PC-3 (cell line): Measurements from ENCODE around the gene CILP. TPM values are rescaled to one million over a fixed set of nuclear protein-coding genes. Genes with fewer than 3 reads are reported as not detected.

Experiments
- ATAC-seq: fragments of 200-7000 bp; cut with Tn5 transposase; 2 replicates; pipeline ENCODE4 v1.9.1; 2020; ENCODE audit warnings: mild to moderate bottlenecking, moderate library complexity
- BruUV-seq: library from RNA; stranded (reverse); fragments of 400-500 nt; replicated peaks from 2 replicates; lab custom pipeline; 2021; lab: Mats Ljungman, UMichigan
- CTCF ChIA-PET: fragments of 300-600 bp; sonication (Branson Sonifier 250); formaldehyde crosslinking; loops from one replicate; lab custom pipeline; 2022; ENCODE audit warnings: antibody characterized with exemption; lab: Charles Lee
- POLR2A ChIA-PET: fragments of 300-600 bp; sonication (Branson Sonifier 250); formaldehyde crosslinking; loops from one replicate; lab custom pipeline; 2022; ENCODE audit warnings: antibody characterized with exemption; ENCODE audit not compliant: unreplicated experiment; lab: Charles Lee
- DNase-seq: peaks from one replicate; pipeline ENCODE4 v3.0.0-alpha.2; 2015
- H2AFZ ChIP-seq: fragments of 300-600 bp; sonication (generic); 2 replicates; pipeline ENCODE4 v1.6.0; 2016; ENCODE audit warnings: antibody characterized with exemption, low read length
- H3F3A ChIP-seq: fragments of 300-600 bp; sonication (generic); one replicate; pipeline ENCODE4 v1.6.0; 2017; ENCODE audit warnings: antibody characterized with exemption, low read length, control low read depth, mild to moderate bottlenecking; ENCODE audit not compliant: unreplicated experiment
- H3K27ac ChIP-seq: fragments of 300-600 bp; sonication (generic); 2 replicates; pipeline ENCODE4 v1.5.1; 2016; ENCODE audit warnings: mild to moderate bottlenecking, low read length
- H3K27me3 ChIP-seq: fragments of 300-600 bp; sonication (generic); 2 replicates; pipeline ENCODE4 v1.6.1; 2016; ENCODE audit warnings: low read length, mixed read lengths
- H3K36me3 ChIP-seq: fragments of 300-600 bp; sonication (generic); 2 replicates; pipeline ENCODE4 v1.6.1; 2016; ENCODE audit warnings: low read depth, mixed run types, low read length, mixed read lengths
- H3K4me1 ChIP-seq: fragments of 300-600 bp; sonication (generic); 2 replicates; pipeline ENCODE4 v1.5.1; 2016; ENCODE audit warnings: low read length; ENCODE audit not compliant: insufficient read depth
- H3K4me2 ChIP-seq: fragments of 300-600 bp; sonication (generic); 2 replicates; pipeline ENCODE4 v1.6.0; 2016; ENCODE audit warnings: low read length
- H3K4me3 ChIP-seq: fragments of 300-600 bp; sonication (generic); 2 replicates; pipeline ENCODE4 v1.5.1; 2016; ENCODE audit warnings: mild to moderate bottlenecking, low read length, mixed read lengths
- H3K79me2 ChIP-seq: fragments of 300-600 bp; sonication (generic); 2 replicates; pipeline ENCODE4 v1.6.1; 2017; ENCODE audit warnings: low read length, mixed read lengths
- H3K9ac ChIP-seq: fragments of 300-600 bp; sonication (generic); 2 replicates; pipeline ENCODE4 v1.6.0; 2016; ENCODE audit warnings: mild to moderate bottlenecking, low read length
- H3K9me2 ChIP-seq: fragments of 300-600 bp; sonication (generic); replicated peaks from 2 replicates; pipeline ENCODE4 v1.6.1; 2016; ENCODE audit warnings: mixed run types, low read length, mixed read lengths
- H3K9me3 ChIP-seq: fragments of 300-600 bp; sonication (generic); 2 replicates; pipeline ENCODE4 v1.6.1; 2016; ENCODE audit warnings: low read length, mixed read lengths
- H4K20me1 ChIP-seq: fragments of 300-600 bp; sonication (generic); 2 replicates; pipeline ENCODE4 v1.6.1; 2016; ENCODE audit warnings: low read length, mixed read lengths
- EZH2 ChIP-seq: fragments of 300-600 bp; sonication (generic); IDR thresholded peaks from one replicate; pipeline ENCODE4 v1.6.1; 2017; ENCODE audit warnings: antibody characterized with exemption, mild to moderate bottlenecking, low read length; ENCODE audit not compliant: unreplicated experiment
- EZH2phosphoT487 ChIP-seq: fragments of 300-600 bp; sonication (generic); IDR thresholded peaks from 2 replicates; pipeline ENCODE4 v1.6.1; 2018; ENCODE audit warnings: mild to moderate bottlenecking, antibody characterized with exemption, low read length, borderline replicate concordance
- intact Hi-C: fragments of 100-400 bp; cut with micrococcal nuclease; formaldehyde crosslinking; loops from 2 replicates; pipeline ENCODE4 v1.9.0; 2023
- total RNA-seq: library from RNA; depleted of rRNA; stranded (reverse); fragments of >200 nt; gene quantifications from 2 replicates; pipeline ENCODE4 v1.2.3, GENCODE V29; 2014
- TF ChIP-seq, protein P1 (sequence below): fragments of 300-600 bp; sonication (generic); conservative IDR thresholded peaks from 2 replicates; pipeline ENCODE4 v1.5.1; 2017; ENCODE audit warnings: antibody characterized with exemption, low read depth, mild to moderate bottlenecking, low read length

Gene CILP
- total RNA-seq, 1 experiment from 2014 or later: not detected

DNA sequence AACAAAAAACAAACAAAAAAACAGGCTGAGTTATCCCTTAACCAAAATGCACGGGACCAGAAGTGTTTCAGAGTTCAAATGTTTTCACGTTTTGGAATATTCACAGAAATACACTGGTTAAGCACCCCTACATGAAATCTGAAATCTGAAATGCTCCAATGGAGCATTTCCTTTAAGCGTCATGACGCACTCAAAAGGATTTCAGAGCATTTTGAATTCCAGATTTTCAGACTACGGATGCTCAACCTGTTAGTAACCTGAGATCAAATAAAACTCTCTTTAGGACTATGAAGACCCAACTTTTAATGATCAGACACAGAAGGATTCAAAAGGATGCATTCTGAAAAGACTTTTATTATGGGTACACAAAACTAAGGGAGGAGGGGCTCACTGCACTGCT lies 35.8 kb downstream of the CILP start:
- DNase-seq (no peak), ATAC-seq (no peak)
- Histone ChIP-seq H3K27me3 (no peaks in the 10 kb centered on the region), H3K9me2 (no peaks in the 10 kb centered on the region), H3K4me3 (no peak overlapping the region), H3K79me2 (peaks cover 14% of the 10 kb centered on the region), H3F3A (no peaks in the 10 kb centered on the region), H3K4me1 (peaks cover 9% of the 10 kb centered on the region; the same call in 1 of the 2 replicates), H4K20me1 (no peaks in the 10 kb centered on the region), H3K4me2 (no peak overlapping the region), H3K36me3 (peaks cover 19% of the 10 kb centered on the region; the same call in 1 of the 2 replicates), H2AFZ (no peak overlapping the region), H3K9ac (no peak overlapping the region), H3K27ac (no peak overlapping the region), H3K9me3 (no peaks in the 10 kb centered on the region)
- ChIA-PET POLR2A (no interaction called here), CTCF (no interaction called here)
- BruUV-seq: no TSS peak
- no peak for TF ChIP-seq EZH2
- TF ChIP-seq EZH2phosphoT487: no peak
- TF ChIP-seq, protein P1, sequence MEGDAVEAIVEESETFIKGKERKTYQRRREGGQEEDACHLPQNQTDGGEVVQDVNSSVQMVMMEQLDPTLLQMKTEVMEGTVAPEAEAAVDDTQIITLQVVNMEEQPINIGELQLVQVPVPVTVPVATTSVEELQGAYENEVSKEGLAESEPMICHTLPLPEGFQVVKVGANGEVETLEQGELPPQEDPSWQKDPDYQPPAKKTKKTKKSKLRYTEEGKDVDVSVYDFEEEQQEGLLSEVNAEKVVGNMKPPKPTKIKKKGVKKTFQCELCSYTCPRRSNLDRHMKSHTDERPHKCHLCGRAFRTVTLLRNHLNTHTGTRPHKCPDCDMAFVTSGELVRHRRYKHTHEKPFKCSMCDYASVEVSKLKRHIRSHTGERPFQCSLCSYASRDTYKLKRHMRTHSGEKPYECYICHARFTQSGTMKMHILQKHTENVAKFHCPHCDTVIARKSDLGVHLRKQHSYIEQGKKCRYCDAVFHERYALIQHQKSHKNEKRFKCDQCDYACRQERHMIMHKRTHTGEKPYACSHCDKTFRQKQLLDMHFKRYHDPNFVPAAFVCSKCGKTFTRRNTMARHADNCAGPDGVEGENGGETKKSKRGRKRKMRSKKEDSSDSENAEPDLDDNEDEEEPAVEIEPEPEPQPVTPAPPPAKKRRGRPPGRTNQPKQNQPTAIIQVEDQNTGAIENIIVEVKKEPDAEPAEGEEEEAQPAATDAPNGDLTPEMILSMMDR: no peak
- intact Hi-C loops: no loop called here

DNA sequence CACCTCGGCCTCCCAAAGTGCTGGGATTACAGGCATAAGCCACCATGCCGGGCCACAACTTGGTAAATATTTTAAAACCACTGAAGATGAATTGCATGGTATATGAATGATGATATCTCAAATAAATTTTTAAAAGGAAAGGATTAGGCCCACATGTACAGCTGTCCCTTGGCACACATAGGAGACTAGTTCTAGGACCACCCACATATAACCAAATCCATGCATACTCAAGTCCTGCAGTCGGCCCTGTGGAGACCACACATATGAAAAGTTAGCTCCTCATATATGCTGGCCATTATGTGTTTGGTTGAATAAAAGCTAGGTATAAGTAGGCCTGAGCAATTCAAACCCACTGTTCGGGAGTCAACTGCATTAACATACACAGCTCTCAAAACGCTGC lies 36.8 kb downstream of the CILP start:
- H3K79me2 ChIP-seq: peaks cover 4% of the 10 kb centered on the region
- CTCF ChIA-PET: no interaction called here

DNA sequence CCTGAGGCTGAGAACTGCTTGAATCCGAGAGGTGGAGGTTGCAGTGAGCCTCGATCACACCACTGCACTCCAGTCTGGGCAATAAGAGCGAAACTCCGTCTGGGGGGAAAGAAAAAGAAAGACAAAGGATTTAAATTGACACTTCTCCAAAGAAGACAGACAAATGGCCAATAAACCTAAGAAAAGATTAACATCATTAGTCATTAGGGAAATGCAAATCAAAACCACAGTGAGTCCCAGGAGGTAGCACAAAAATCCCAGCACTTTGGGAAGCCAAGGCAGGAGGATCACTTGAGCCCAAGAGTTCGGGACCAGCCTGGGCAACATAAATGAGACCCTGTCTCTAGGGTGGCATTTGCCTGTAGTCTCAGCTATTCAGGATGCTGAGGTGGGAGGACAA lies 38.7 kb downstream of the CILP start:
- CTCF ChIA-PET: no interaction called here
- no peaks in the 10 kb centered on the region for H3K9me3 ChIP-seq
- H3K36me3 ChIP-seq: peaks cover 14% of the 10 kb centered on the region; the same call in 1 of the 2 replicates
- no peaks in the 10 kb centered on the region for H3K9me2 ChIP-seq
- DNase-seq (no peak), ATAC-seq (no peak)
- H3K27ac ChIP-seq: no peak overlapping the region
- no peak overlapping the region for H3K4me2 ChIP-seq
- no peak overlapping the region for H2AFZ ChIP-seq
- no peaks in the 10 kb centered on the region for H3K79me2 ChIP-seq
- TF ChIP-seq EZH2: no peak
- TF ChIP-seq, protein P1: no peak
- no peak for TF ChIP-seq EZH2phosphoT487
- POLR2A ChIA-PET: no interaction called here
- H3K27me3 ChIP-seq: no peaks in the 10 kb centered on the region
- intact Hi-C loops: no loop called here
- H3K4me3 ChIP-seq: no peak overlapping the region
- BruUV-seq: no TSS peak
- H3K9ac ChIP-seq: no peak overlapping the region
- H4K20me1 ChIP-seq: no peaks in the 10 kb centered on the region
- peaks cover 7% of the 10 kb centered on the region; the same call in 1 of the 2 replicates for H3K4me1 ChIP-seq
- no peaks in the 10 kb centered on the region for H3F3A ChIP-seq

More for the DNA sequence above, 36.8 kb downstream of the CILP start:
- H3K9me3 ChIP-seq: no peaks in the 10 kb centered on the region
- H4K20me1 ChIP-seq: no peaks in the 10 kb centered on the region
- ATAC-seq: no peak
- TF ChIP-seq EZH2phosphoT487 (no peak), EZH2 (no peak)
- TF ChIP-seq, protein P1: no peak
- H3K9ac ChIP-seq: no peak overlapping the region
- no peak overlapping the region for H2AFZ ChIP-seq
- BruUV-seq: no TSS peak
- intact Hi-C loops: no loop called here
- no peak overlapping the region for H3K27ac ChIP-seq
- DNase-seq: no peak
- no peak overlapping the region for H3K4me3 ChIP-seq
- peaks cover 19% of the 10 kb centered on the region; the same call in 1 of the 2 replicates for H3K36me3 ChIP-seq
- peaks cover 9% of the 10 kb centered on the region; the same call in 1 of the 2 replicates for H3K4me1 ChIP-seq
- no peaks in the 10 kb centered on the region for H3K9me2 ChIP-seq
- POLR2A ChIA-PET: no interaction called here
- H3F3A ChIP-seq: no peaks in the 10 kb centered on the region
- no peaks in the 10 kb centered on the region for H3K27me3 ChIP-seq
- no peak overlapping the region for H3K4me2 ChIP-seq
